GM12878 (cell line): ENCODE results near the gene SEMA3C. TPM values are rescaled to one million over a fixed set of nuclear protein-coding genes. Genes with fewer than 3 reads are reported as not detected.

Experiments
- ATAC-seq: fragments of 200-7000 bp; cut with Tn5 transposase; 3 replicates; pipeline ENCODE4 v1.9.1; 2020; ENCODE audit warnings: mild to moderate bottlenecking, moderate library complexity
- BruUV-seq: library from RNA; stranded (reverse); fragments of 400-500 nt; replicated peaks from 2 replicates; lab custom pipeline; 2021; lab: Mats Ljungman, UMichigan
- CTCF ChIA-PET: fragments of 300-600 bp; sonication (Branson Sonifier 250); formaldehyde crosslinking; extraction: SDS; loops from one replicate; lab custom pipeline; 2021; ENCODE audit warnings: inconsistent platforms; lab: Yijun Ruan, JAX
- POLR2A ChIA-PET: fragments of 350-600 bp; formaldehyde crosslinking; extraction: SDS; loops from one replicate; lab custom pipeline; 2021; ENCODE audit warnings: inconsistent platforms; lab: Charles Lee
- RAD21 ChIA-PET: fragments of 300-600 bp; sonication (Branson Sonifier 250); formaldehyde crosslinking; loops from one replicate; lab custom pipeline; 2023; ENCODE audit warnings: antibody characterized with exemption; ENCODE audit not compliant: unreplicated experiment; lab: Charles Lee
- SMC1A ChIA-PET: fragments of 300-600 bp; sonication (Branson Sonifier 250); formaldehyde crosslinking; loops from one replicate; lab custom pipeline; 2023; ENCODE audit not compliant: unreplicated experiment, uncharacterized antibody; lab: Charles Lee
- DNase-seq: peaks from one replicate; pipeline ENCODE4 v3.0.0-alpha.2; 2011; ENCODE audit warnings: low read depth, low spot score
- FAIRE-seq: peaks from 3 replicates; lab custom pipeline; 2011; peaks lifted over from hg19 to GRCh38; lab: Jason Lieb, UNC
- H2AFZ ChIP-seq: 2 replicates; pipeline ENCODE4 v1.6.0; 2011; ENCODE audit warnings: low read depth, low read length, control low read depth; ENCODE audit not compliant: control insufficient read depth
- H3K27ac ChIP-seq: 2 replicates; pipeline ENCODE4 v1.5.1; 2011; ENCODE audit warnings: control low read depth; ENCODE audit not compliant: control insufficient read depth, insufficient read depth
- H3K27me3 ChIP-seq, 2 experiments: replicated peaks in 1 of 2; 2 replicates each; pipeline versions ENCODE4 v1.6.0 to v1.6.1; 2011; ENCODE audit warnings: low read length in 1 of 2; ENCODE audit not compliant: control insufficient read depth in 2 of 2, insufficient read depth in 2 of 2
- H3K36me3 ChIP-seq, 2 experiments: 2 replicates each; pipeline ENCODE4 v1.5.1; 2011; ENCODE audit warnings: low read length in 1 of 2; ENCODE audit not compliant: control insufficient read depth in 2 of 2, insufficient read depth in 2 of 2
- H3K4me1 ChIP-seq: 2 replicates; pipeline ENCODE4 v1.6.1; 2011; ENCODE audit warnings: mild to moderate bottlenecking, low read length, moderate library complexity, mixed read lengths; ENCODE audit not compliant: control insufficient read depth, insufficient read depth
- H3K4me2 ChIP-seq: 2 replicates; pipeline ENCODE4 v1.6.0; 2011; ENCODE audit warnings: control low read depth; ENCODE audit not compliant: control insufficient read depth, insufficient read depth
- H3K4me3 ChIP-seq: fragments of 200-600 bp; sonication (generic); 2 replicates; pipeline ENCODE4 v1.5.1; 2016
- H3K79me2 ChIP-seq: 2 replicates; pipeline ENCODE4 v1.6.0; 2011; ENCODE audit warnings: low read length; ENCODE audit not compliant: control insufficient read depth, insufficient read depth
- H3K9ac ChIP-seq: 2 replicates; pipeline ENCODE4 v1.8.0; 2011; ENCODE audit warnings: low read length, control low read depth, mixed read lengths; ENCODE audit not compliant: control insufficient read depth, insufficient read depth
- H3K9me3 ChIP-seq: replicated peaks from 3 replicates; pipeline ENCODE4 v1.5.1; 2011; ENCODE audit warnings: mild to moderate bottlenecking, low read length; ENCODE audit not compliant: control insufficient read depth, insufficient read depth
- H4K20me1 ChIP-seq: 2 replicates; pipeline ENCODE4 v1.6.0; 2011; ENCODE audit not compliant: control insufficient read depth, insufficient read depth
- ASH2L ChIP-seq: fragments of 300-600, 200-600 bp; sonication (generic); IDR thresholded peaks from 2 replicates; pipeline ENCODE4 v1.6.1; 2017; ENCODE audit warnings: low read depth, mild to moderate bottlenecking, borderline replicate concordance
- CBFB ChIP-seq: IDR thresholded peaks from 2 replicates; pipeline ENCODE4 v1.6.1; 2016; ENCODE audit warnings: antibody characterized with exemption, low read depth
- RELA ChIP-seq: fragments of 450-650 bp; IDR thresholded peaks from 2 replicates; pipeline ENCODE4 v1.8.0; 2014; ENCODE audit warnings: borderline replicate concordance; ENCODE audit not compliant: partially characterized antibody
- RFX5 ChIP-seq: IDR thresholded peaks from 2 replicates; pipeline ENCODE4 v1.6.1; 2011; ENCODE audit warnings: low read depth, low read length, improper control_type of control experiment
- SMAD1 ChIP-seq: fragments of 450-650 bp; IDR thresholded peaks from 2 replicates; pipeline ENCODE4 v1.6.1; 2018; ENCODE audit warnings: mild to moderate bottlenecking, low read depth; ENCODE audit not compliant: partially characterized antibody
- SP1 ChIP-seq: IDR thresholded peaks from one replicate; pipeline ENCODE4 v1.6.1; 2011; ENCODE audit warnings: low read depth, low read length
- WRNIP1 ChIP-seq: IDR thresholded peaks from 2 replicates; pipeline ENCODE4 v1.6.1; 2011; ENCODE audit warnings: low read depth, low read length, improper control_type of control experiment, borderline replicate concordance
- WGBS: methylation state at CpG from one replicate; pipeline ENCODE4 v1.1.6; 2016; ENCODE audit warnings: low lambda C conversion rate; ENCODE audit not compliant: insufficient replicate concordance, insufficient coverage; ENCODE audit errors: missing lambda C conversion rate; 5-methylcytosine and 5-hydroxymethylcytosine counted together
- in situ Hi-C: fragments of 300-500 bp; cut with MboI; formaldehyde crosslinking; loops from 9 replicates; pipeline ENCODE4 v1.14.3; 2018; ENCODE audit warnings: mixed read lengths
- intact Hi-C: fragments of 100-400 bp; cut with micrococcal nuclease; formaldehyde crosslinking; loops from one replicate; pipeline ENCODE4 v1.14.2; 2022; ENCODE audit not compliant: unreplicated experiment
- polyA plus RNA-seq, 11 experiments: library from polyadenylated mRNA; depleted of rRNA in 4 of 11; unstranded in 6 of 11; stranded (reverse) in 5 of 11; fragments of >200 nt; fragmentation: Nextera tagmentation in 4 of 11; fragmentation: Illumina TruSeq in 1 of 11; extraction: Ambion mirVana in 4 of 11; extraction: Trizol in 1 of 11; gene quantifications; 1 replicate in 1 of 11; 2 replicates in 10 of 11; pipeline versions ENCODE4 v1.2.1 to v1.2.3, GENCODE V29; 2011 to 2016; ENCODE audit warnings: inconsistent platforms in 2 of 11, missing spikeins in 2 of 11, low read depth in 1 of 11
- total RNA-seq, 4 experiments: library from RNA; depleted of rRNA in 3 of 4; stranded (reverse); fragments of >200 nt in 3 of 4; fragmentation: Illumina TruSeq in 1 of 4; extraction: Trizol in 1 of 4; gene quantifications; 2 replicates each; pipeline versions ENCODE4 v1.2.1 to v1.2.3, GENCODE V29; 2013 to 2021
- TF ChIP-seq, protein P1 (sequence below): fragments of 450-650 bp; IDR thresholded peaks from 2 replicates; pipeline ENCODE4 v1.6.1; 2017; ENCODE audit warnings: mild to moderate bottlenecking, moderate library complexity

Gene SEMA3C
- total and polyA plus RNA-seq, 10 of the 15 experiments (the other 5 are each of a cell fraction or from before 2014, with no cell fraction given): 0.01 to 0.41 (median 0.11) TPM; not detected in 6

GRCh38 chr7:80829527-80829926, 89.3 kb downstream of the SEMA3C start:
- Histone ChIP-seq H3K27me3 (no peaks in the 10 kb centered on the region), H3K4me2 (no peak overlapping the region), H4K20me1 (no peaks in the 10 kb centered on the region), H3K79me2 (no peaks in the 10 kb centered on the region), H3K9me3 (no peaks in the 10 kb centered on the region), H3K9ac (no peak overlapping the region), H3K4me1 (no peaks in the 10 kb centered on the region), H2AFZ (no peak overlapping the region), H3K4me3 (no peak overlapping the region), H3K27ac (no peak overlapping the region), H3K36me3 (no peaks in the 10 kb centered on the region)
- BruUV-seq: no TSS peak
- intact Hi-C loops (no loop called here), in situ Hi-C loops (no loop called here)
- ChIA-PET POLR2A (no interaction called here), CTCF (no interaction called here), RAD21 (no interaction called here), SMC1A (interaction anchor here (0.6 kb wide), 1 partner anchor 795 kb away, joined by 3 read pairs; no protein-coding TSS in a partner anchor)
- WGBS: 41% methylated on average over 3 of the region's 3 CpGs
- no peak for TF ChIP-seq RFX5
- TF ChIP-seq SP1: no peak
- TF ChIP-seq RELA: no peak
- no peak for TF ChIP-seq ASH2L
- no peak for TF ChIP-seq SMAD1
- no peak for TF ChIP-seq WRNIP1
- no peak for TF ChIP-seq CBFB
- TF ChIP-seq, protein P1, sequence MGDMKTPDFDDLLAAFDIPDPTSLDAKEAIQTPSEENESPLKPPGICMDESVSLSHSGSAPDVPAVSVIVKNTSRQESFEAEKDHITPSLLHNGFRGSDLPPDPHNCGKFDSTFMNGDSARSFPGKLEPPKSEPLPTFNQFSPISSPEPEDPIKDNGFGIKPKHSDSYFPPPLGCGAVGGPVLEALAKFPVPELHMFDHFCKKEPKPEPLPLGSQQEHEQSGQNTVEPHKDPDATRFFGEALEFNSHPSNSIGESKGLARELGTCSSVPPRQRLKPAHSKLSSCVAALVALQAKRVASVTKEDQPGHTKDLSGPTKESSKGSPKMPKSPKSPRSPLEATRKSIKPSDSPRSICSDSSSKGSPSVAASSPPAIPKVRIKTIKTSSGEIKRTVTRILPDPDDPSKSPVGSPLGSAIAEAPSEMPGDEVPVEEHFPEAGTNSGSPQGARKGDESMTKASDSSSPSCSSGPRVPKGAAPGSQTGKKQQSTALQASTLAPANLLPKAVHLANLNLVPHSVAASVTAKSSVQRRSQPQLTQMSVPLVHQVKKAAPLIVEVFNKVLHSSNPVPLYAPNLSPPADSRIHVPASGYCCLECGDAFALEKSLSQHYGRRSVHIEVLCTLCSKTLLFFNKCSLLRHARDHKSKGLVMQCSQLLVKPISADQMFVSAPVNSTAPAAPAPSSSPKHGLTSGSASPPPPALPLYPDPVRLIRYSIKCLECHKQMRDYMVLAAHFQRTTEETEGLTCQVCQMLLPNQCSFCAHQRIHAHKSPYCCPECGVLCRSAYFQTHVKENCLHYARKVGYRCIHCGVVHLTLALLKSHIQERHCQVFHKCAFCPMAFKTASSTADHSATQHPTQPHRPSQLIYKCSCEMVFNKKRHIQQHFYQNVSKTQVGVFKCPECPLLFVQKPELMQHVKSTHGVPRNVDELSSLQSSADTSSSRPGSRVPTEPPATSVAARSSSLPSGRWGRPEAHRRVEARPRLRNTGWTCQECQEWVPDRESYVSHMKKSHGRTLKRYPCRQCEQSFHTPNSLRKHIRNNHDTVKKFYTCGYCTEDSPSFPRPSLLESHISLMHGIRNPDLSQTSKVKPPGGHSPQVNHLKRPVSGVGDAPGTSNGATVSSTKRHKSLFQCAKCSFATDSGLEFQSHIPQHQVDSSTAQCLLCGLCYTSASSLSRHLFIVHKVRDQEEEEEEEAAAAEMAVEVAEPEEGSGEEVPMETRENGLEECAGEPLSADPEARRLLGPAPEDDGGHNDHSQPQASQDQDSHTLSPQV: no peak
- ATAC-seq (no peak), DNase-seq (no peak), FAIRE-seq (no peak)
